GM18858 (cell line): ENCODE results near the gene KRTAP19-8.

Experiments
- ATAC-seq: cut with Tn5 transposase; IDR thresholded peaks from one replicate; pipeline ENCODE4 v1.9.1; 2021; ENCODE audit not compliant: unreplicated experiment

The KRTAP19-8 gene

GRCh38 chr21:31012133-31013089 lies 25.9 kb downstream of the KRTAP19-8 start:
- no peak for ATAC-seq

GRCh38 chr21:31011412-31011811 lies 26.9 kb downstream of the KRTAP19-8 start:
- ATAC-seq: no peak

- no peak for ATAC-seq
Observed at GRCh38 chr21:31008355-31008754, 29.9 kb downstream of the KRTAP19-8 start.

- no peak for ATAC-seq
Observed at GRCh38 chr21:31005019-31005418, 33.3 kb downstream of the KRTAP19-8 start.

- no peak for ATAC-seq
Observed at GRCh38 chr21:31003471-31003870, 34.8 kb downstream of the KRTAP19-8 start.

- no peak for ATAC-seq
Observed at GRCh38 chr21:30997541-30997940, 40.7 kb downstream of the KRTAP19-8 start.

GRCh38 chr21:30996728-30997127 lies 41.5 kb downstream of the KRTAP19-8 start:
- no peak for ATAC-seq

- no peak for ATAC-seq
Observed at GRCh38 chr21:30994932-30995331, 43.3 kb downstream of the KRTAP19-8 start.

- no peak for ATAC-seq
Observed at GRCh38 chr21:30990514-30991262, 47.6 kb downstream of the KRTAP19-8 start.

GRCh38 chr21:30988706-30989105 lies 49.6 kb downstream of the KRTAP19-8 start:
- no peak for ATAC-seq
